DND-41 (cell line): ENCODE measurements around the gene S100A2.
A peak's percentile ranks its signal among the peaks of the same experiment; 100 is the strongest.

Source experiments
- ATAC-seq: fragments of 200-7000 bp; cut with Tn5 transposase; 3 replicates; pipeline ENCODE4 v1.9.1; 2021; ENCODE audit warnings: low read depth; ENCODE audit not compliant: insufficient read depth
- DNase-seq: peaks from one replicate; pipeline ENCODE4 v3.0.0-alpha.2; 2020
- H2AFZ ChIP-seq: 2 replicates; pipeline ENCODE4 v1.6.0; 2012; ENCODE audit warnings: low read depth, low read length
- H3K27ac ChIP-seq: 2 replicates; pipeline ENCODE4 v1.5.1; 2012; ENCODE audit warnings: low read length, inconsistent platforms
- H3K27me3 ChIP-seq: fragments of 200-600 bp; sonication (generic); 2 replicates; pipeline ENCODE4 v1.6.0; 2012; ENCODE audit warnings: low read length, mild to moderate bottlenecking, inconsistent platforms; ENCODE audit not compliant: insufficient read depth, poor library complexity
- H3K36me3 ChIP-seq: 2 replicates; pipeline ENCODE4 v1.5.1; 2012; ENCODE audit warnings: low read length, inconsistent platforms; ENCODE audit not compliant: insufficient read depth
- H3K4me1 ChIP-seq: 2 replicates; pipeline ENCODE4 v1.5.1; 2012; ENCODE audit warnings: mild to moderate bottlenecking, low read length; ENCODE audit not compliant: insufficient read depth
- H3K4me2 ChIP-seq: 2 replicates; pipeline ENCODE4 v1.6.0; 2012; ENCODE audit warnings: mild to moderate bottlenecking, moderate library complexity, low read length, inconsistent platforms; ENCODE audit not compliant: insufficient read depth
- H3K4me3 ChIP-seq, 2 experiments: fragments of 200-600 bp in 1 of 2; shearing (Covaris generic) in 1 of 2; 2 replicates each; pipeline ENCODE4 v1.5.1; 2012 to 2016; ENCODE audit warnings: inconsistent platforms in 2 of 2, low read length in 2 of 2, mild to moderate bottlenecking in 2 of 2, low read depth in 1 of 2, moderate library complexity in 1 of 2
- H3K79me2 ChIP-seq: 2 replicates; pipeline ENCODE4 v1.6.0; 2012; ENCODE audit warnings: low read length, inconsistent platforms; ENCODE audit not compliant: insufficient read depth
- H3K9ac ChIP-seq: 2 replicates; pipeline ENCODE4 v1.6.0; 2012; ENCODE audit warnings: low read depth, mild to moderate bottlenecking, inconsistent platforms, low read length, moderate library complexity
- H3K9me3 ChIP-seq: 2 replicates; pipeline ENCODE4 v1.5.1; 2012; ENCODE audit warnings: low read length, moderate library complexity, mild to moderate bottlenecking, inconsistent platforms; ENCODE audit not compliant: insufficient read depth, severe bottlenecking
- H4K20me1 ChIP-seq: 2 replicates; pipeline ENCODE4 v1.6.0; 2012; ENCODE audit warnings: low read length; ENCODE audit not compliant: insufficient read depth
- CTCF ChIP-seq: IDR thresholded peaks from 2 replicates; pipeline ENCODE4 v1.5.1; 2012; ENCODE audit warnings: borderline replicate concordance, low read length, moderate library complexity, mild to moderate bottlenecking; ENCODE audit not compliant: poor library complexity, severe bottlenecking; ENCODE audit errors: extremely low read depth
- EZH2 ChIP-seq: IDR thresholded peaks from 3 replicates; pipeline ENCODE4 v1.6.1; 2012; ENCODE audit warnings: borderline replicate concordance, low read depth, mild to moderate bottlenecking, moderate library complexity, low read length, inconsistent platforms; ENCODE audit not compliant: severe bottlenecking

Gene S100A2

GRCh38 chr1:153532181-153532580, 33.5 kb downstream of the S100A2 start:
- DNase-seq, result peak; percentile 37
- no peaks in the 10 kb centered on the region for H3K79me2 ChIP-seq
- H3K9me3 ChIP-seq, result no peaks in the 10 kb centered on the region
- H3K27me3 ChIP-seq, result peaks cover 2% of the 10 kb centered on the region
- no peak overlapping the region for H3K9ac ChIP-seq
- TF ChIP-seq CTCF (no peak), EZH2 (no peak)
- peak; percentile 83 for ATAC-seq
- peak overlapping the region; percentile 38 for H2AFZ ChIP-seq
- no peak overlapping the region for H3K4me2 ChIP-seq
- no peak overlapping the region for H3K4me3 ChIP-seq
- no peaks in the 10 kb centered on the region for H4K20me1 ChIP-seq
- no peaks in the 10 kb centered on the region for H3K36me3 ChIP-seq
- no peak overlapping the region; the same call in 1 of the 2 replicates for H3K27ac ChIP-seq
- H3K4me1 ChIP-seq, result peaks cover 13% of the 10 kb centered on the region

- Histone ChIP-seq H3K4me2 (no peak overlapping the region), H4K20me1 (no peaks in the 10 kb centered on the region), H3K4me3 (no peak overlapping the region), H3K27me3 (peaks cover 2% of the 10 kb centered on the region), H3K4me1 (peaks cover 13% of the 10 kb centered on the region), H3K36me3 (no peaks in the 10 kb centered on the region), H3K9me3 (no peaks in the 10 kb centered on the region), H3K27ac (0 out of 2 replicates have a peak overlapping the region, but pooled peaks have one; percentile 11), H3K79me2 (no peaks in the 10 kb centered on the region), H3K9ac (no peak overlapping the region), H2AFZ (no peak overlapping the region)
- DNase-seq (no peak), ATAC-seq (no peak)
- TF ChIP-seq EZH2, result no peak
- TF ChIP-seq CTCF, result no peak
Observed at GRCh38 chr1:153531638-153532037, 34.0 kb downstream of the S100A2 start.

- DNase-seq, result no peak
- Histone ChIP-seq H4K20me1 (no peaks in the 10 kb centered on the region), H3K9ac (no peak overlapping the region), H3K27me3 (peaks cover 5% of the 10 kb centered on the region), H3K36me3 (no peaks in the 10 kb centered on the region), H3K79me2 (no peaks in the 10 kb centered on the region), H3K27ac (no peak overlapping the region), H3K4me2 (no peak overlapping the region), H3K4me1 (peaks cover 13% of the 10 kb centered on the region), H2AFZ (no peak overlapping the region), H3K9me3 (no peaks in the 10 kb centered on the region), H3K4me3 (no peak overlapping the region)
- no peak for ATAC-seq
- TF ChIP-seq EZH2, result no peak
- TF ChIP-seq CTCF, result no peak
Observed at GRCh38 chr1:153527683-153528040, 38.0 kb downstream of the S100A2 start.
